Mesendoderm (in vitro differentiated cells): ENCODE measurements around the gene SLC39A3.
A peak's percentile ranks its signal among the peaks of the same experiment; 100 is the strongest.

Experiments used
- DNase-seq: peaks from one replicate; pipeline ENCODE4 v3.0.0; 2013
- H2AK5ac ChIP-seq: 2 replicates; pipeline ENCODE4 v1.6.1; 2013; ENCODE audit warnings: low read length, inconsistent platforms
- H2BK120ac ChIP-seq: 2 replicates; pipeline ENCODE4 v1.6.1; 2013; ENCODE audit warnings: low read depth, mild to moderate bottlenecking, low read length, moderate library complexity, mixed read lengths
- H2BK15ac ChIP-seq: replicated peaks from 2 replicates; pipeline ENCODE4 v1.6.1; 2013; ENCODE audit warnings: low read depth, mild to moderate bottlenecking, moderate library complexity
- H2BK5ac ChIP-seq: 2 replicates; pipeline ENCODE4 v1.6.1; 2013; ENCODE audit warnings: low read length, inconsistent platforms
- H3K18ac ChIP-seq: 2 replicates; pipeline ENCODE4 v1.6.1; 2013; ENCODE audit warnings: mild to moderate bottlenecking, low read length, mixed read lengths
- H3K23ac ChIP-seq: one replicate; pipeline ENCODE4 v1.6.1; 2013; ENCODE audit warnings: low read length
- H3K27ac ChIP-seq: 2 replicates; pipeline ENCODE4 v1.5.1; 2013; ENCODE audit warnings: low read depth, mild to moderate bottlenecking, inconsistent platforms, low read length, moderate library complexity
- H3K27me3 ChIP-seq: 2 replicates; pipeline ENCODE4 v1.6.1; 2013; ENCODE audit warnings: low read length, control low read depth, mild to moderate bottlenecking, inconsistent platforms; ENCODE audit not compliant: insufficient read depth, poor library complexity
- H3K36me3 ChIP-seq: 2 replicates; pipeline ENCODE4 v1.6.1; 2013; ENCODE audit warnings: low read length, inconsistent platforms; ENCODE audit not compliant: control insufficient read depth, insufficient read depth
- H3K4ac ChIP-seq: one replicate; pipeline ENCODE4 v1.6.1; 2013; ENCODE audit warnings: low read depth, mild to moderate bottlenecking, low read length, moderate library complexity
- H3K4me1 ChIP-seq: 2 replicates; pipeline ENCODE4 v1.6.1; 2013; ENCODE audit warnings: low read depth, low read length, inconsistent platforms; ENCODE audit not compliant: control insufficient read depth
- H3K4me2 ChIP-seq: 2 replicates; pipeline ENCODE4 v1.6.1; 2013; ENCODE audit warnings: low read length
- H3K4me3 ChIP-seq: 2 replicates; pipeline ENCODE4 v1.5.1; 2013; ENCODE audit warnings: mild to moderate bottlenecking, low read length
- H3K56ac ChIP-seq: one replicate; pipeline ENCODE4 v1.6.1; 2013; ENCODE audit warnings: low read length
- H3K79me1 ChIP-seq: 2 replicates; pipeline ENCODE4 v1.6.1; 2013; ENCODE audit warnings: low read length, inconsistent platforms
- H3K79me2 ChIP-seq: 2 replicates; pipeline ENCODE4 v1.6.1; 2013; ENCODE audit warnings: mild to moderate bottlenecking, low read length; ENCODE audit not compliant: control insufficient read depth, insufficient read depth
- H3K9ac ChIP-seq: 2 replicates; pipeline ENCODE4 v1.6.1; 2013; ENCODE audit warnings: low read length, inconsistent platforms
- H4K5ac ChIP-seq: one replicate; pipeline ENCODE4 v1.6.1; 2013; ENCODE audit warnings: low read length
- H4K8ac ChIP-seq: one replicate; pipeline ENCODE4 v1.6.1; 2013; ENCODE audit warnings: low read depth, mild to moderate bottlenecking, control low read depth, low read length, moderate library complexity
- WGBS: extraction: QIAGEN DNeasy Blood & Tissue Kit; methylation state at CpG from one replicate; pipeline ENCODE4 v1.1.7; 2013; ENCODE audit warnings: low lambda C conversion rate, missing lambda C conversion rate; ENCODE audit not compliant: insufficient coverage; ENCODE audit errors: extremely low coverage; 5-methylcytosine and 5-hydroxymethylcytosine counted together

SLC39A3 gene

DNA sequence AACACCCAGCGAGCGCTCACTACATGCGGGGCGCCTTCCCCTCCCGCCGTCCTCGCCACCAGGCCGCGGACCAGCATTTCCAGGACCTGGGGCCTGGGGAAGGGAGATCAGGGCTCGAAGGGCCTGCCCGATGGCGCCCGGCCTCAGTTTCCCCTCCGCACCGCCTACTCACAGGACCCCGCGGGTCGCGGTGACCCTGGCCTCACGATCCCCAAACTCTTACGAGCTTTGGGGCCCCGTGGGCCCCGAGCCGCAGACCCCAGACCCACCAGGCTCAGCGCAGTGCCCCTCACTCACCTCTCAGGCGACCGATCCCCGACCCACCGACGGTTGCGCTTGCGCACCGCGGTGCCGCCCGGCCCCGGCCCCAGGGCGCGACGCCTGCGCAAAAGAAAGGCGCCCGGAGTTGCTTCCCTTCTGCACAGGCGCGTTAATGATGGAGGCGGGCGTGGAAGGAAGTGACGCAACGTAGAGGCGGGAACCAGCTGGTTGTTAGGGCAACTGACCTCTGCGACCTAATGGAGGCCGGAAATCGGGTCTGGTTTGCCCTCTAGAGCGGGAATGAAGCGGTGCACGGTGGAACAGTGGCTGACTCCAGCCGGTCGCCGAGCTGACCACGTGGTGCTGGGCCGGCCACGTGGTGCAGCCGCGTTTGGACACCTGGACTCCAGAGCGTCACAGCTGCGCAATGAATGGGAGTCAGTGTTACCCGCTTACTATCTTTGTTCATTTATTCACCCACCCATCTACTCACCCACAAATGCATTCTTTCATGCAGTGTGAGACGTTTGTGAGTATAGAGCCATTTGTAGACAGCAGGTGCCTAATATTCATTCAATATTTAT lies 43.3 kb upstream of the SLC39A3 start, which contains the start of gene SGTA:
TSS of gene SGTA (minus strand) at position 338 of the 845 bp plus-strand sequence. CDS start 14,205 bp downstream, outside the sequence.
- H3K56ac ChIP-seq: peak within 1 kb of the TSS; percentile 94
- H3K23ac ChIP-seq: no peak within 1 kb of the TSS
- peak within 1 kb of the TSS; percentile 72 for H3K4ac ChIP-seq
- H2AK5ac ChIP-seq: no peak within 1 kb of the TSS
- DNase-seq: peak; percentile 100
- H3K27me3 ChIP-seq: no peaks in the 10 kb centered on the region
- H3K4me1 ChIP-seq: peaks cover 2% of the 10 kb centered on the region
- H2BK120ac ChIP-seq: no peak within 1 kb of the TSS
- peaks cover 9% of the 10 kb centered on the region for H3K79me1 ChIP-seq
- no peak within 1 kb of the TSS for H4K8ac ChIP-seq
- H4K5ac ChIP-seq: peak within 1 kb of the TSS; percentile 8
- H2BK5ac ChIP-seq: no peak within 1 kb of the TSS
- no peaks in the 10 kb centered on the region for H3K36me3 ChIP-seq
- H3K79me2 ChIP-seq: peaks cover 72% of the 10 kb centered on the region
- H3K27ac ChIP-seq: no peak within 1 kb of the TSS
- H3K18ac ChIP-seq: peak within 1 kb of the TSS; percentile 77
- no peak within 1 kb of the TSS for H2BK15ac ChIP-seq
- peak within 1 kb of the TSS; percentile 86 for H3K4me3 ChIP-seq
- peak within 1 kb of the TSS; percentile 84 for H3K9ac ChIP-seq
- peak within 1 kb of the TSS; percentile 64 for H3K4me2 ChIP-seq
- no CpG with 5 or more reads among the region's 68 CpGs for WGBS

GRCh38 chr19:2782329-2782935 lies 42.6 kb upstream of the SLC39A3 start:
- Histone ChIP-seq H3K18ac (peak overlapping the region; percentile 77), H3K27me3 (no peaks in the 10 kb centered on the region), H3K36me3 (no peaks in the 10 kb centered on the region), H4K8ac (no peak overlapping the region), H3K4me1 (peaks cover 2% of the 10 kb centered on the region), H3K56ac (peak overlapping the region; percentile 94), H3K4me2 (peak overlapping the region; percentile 64), H3K79me1 (peaks cover 7% of the 10 kb centered on the region), H2BK5ac (no peak overlapping the region), H3K9ac (peak overlapping the region; percentile 84), H2BK120ac (no peak overlapping the region), H4K5ac (no peak overlapping the region), H2BK15ac (no peak overlapping the region), H3K79me2 (peaks cover 72% of the 10 kb centered on the region), H3K23ac (no peak overlapping the region), H3K4me3 (peak overlapping the region; percentile 86), H2AK5ac (no peak overlapping the region), H3K27ac (no peak overlapping the region), H3K4ac (peak overlapping the region; percentile 72)
- DNase-seq: peak; percentile 14
- no CpG with 5 or more reads among the region's 24 CpGs for WGBS

DNA sequence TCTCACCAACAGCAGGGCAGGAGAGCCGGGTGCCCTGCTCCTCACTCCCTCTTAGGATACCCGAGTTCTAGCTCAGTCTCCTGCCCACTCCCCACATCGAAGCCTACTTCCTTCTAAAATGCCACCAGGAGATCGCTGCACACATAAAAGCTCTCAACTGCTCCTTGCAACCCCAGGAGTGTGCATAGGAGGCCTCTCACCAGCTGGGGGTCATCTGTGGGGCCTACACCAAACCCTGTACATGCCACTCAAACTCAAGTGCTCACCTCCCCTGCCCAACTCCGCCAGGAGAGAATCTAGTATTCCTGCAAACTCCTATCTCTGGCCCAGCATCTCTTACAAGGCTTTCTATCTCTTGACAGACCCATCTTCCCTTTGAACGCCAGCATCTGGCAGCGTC lies 40.5 kb upstream of the SLC39A3 start:
- Histone ChIP-seq H2AK5ac (no peak overlapping the region), H3K4me2 (no peak overlapping the region), H3K56ac (no peak overlapping the region), H2BK15ac (no peak overlapping the region), H3K27me3 (no peaks in the 10 kb centered on the region), H3K4me1 (peaks cover 2% of the 10 kb centered on the region), H3K79me2 (peaks cover 77% of the 10 kb centered on the region), H3K79me1 (peaks cover 5% of the 10 kb centered on the region), H4K5ac (no peak overlapping the region), H3K18ac (no peak overlapping the region), H2BK120ac (no peak overlapping the region), H2BK5ac (no peak overlapping the region), H3K23ac (no peak overlapping the region), H3K27ac (no peak overlapping the region), H3K4ac (no peak overlapping the region), H3K9ac (no peak overlapping the region), H4K8ac (no peak overlapping the region), H3K36me3 (peaks cover 1% of the 10 kb centered on the region), H3K4me3 (no peak overlapping the region)
- no CpG with 5 or more reads among the region's 7 CpGs for WGBS
- DNase-seq: no peak

DNA sequence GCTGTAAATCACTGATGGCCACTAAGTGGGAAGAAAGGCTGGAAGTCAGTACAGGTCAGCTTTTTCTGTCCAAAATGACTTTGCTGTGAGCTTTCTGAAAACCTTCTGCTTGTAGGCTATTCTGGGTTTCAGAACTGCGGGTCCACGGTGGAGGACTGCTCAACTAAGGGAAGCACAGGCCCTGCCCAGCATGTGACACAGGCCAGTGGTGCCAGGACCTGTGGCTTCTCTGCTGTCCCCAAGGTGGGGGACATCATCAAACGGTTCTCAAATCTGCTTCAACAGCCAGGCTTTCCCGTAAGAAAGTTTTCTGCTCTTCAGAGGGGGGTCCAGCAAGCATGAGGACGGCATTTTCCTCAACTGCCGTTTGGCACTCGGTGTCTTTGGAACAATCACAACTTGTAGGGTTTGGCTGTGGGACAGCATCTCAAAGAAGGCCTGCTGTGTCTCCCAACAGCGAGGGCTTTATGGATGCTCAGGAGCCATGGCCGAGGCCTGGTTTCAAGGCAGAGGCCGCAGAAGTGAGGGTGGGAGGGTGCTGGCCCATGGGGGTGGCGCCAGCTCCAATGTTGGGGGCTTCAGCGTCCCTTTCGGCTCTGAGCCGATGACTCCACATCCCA lies 39.4 kb upstream of the SLC39A3 start:
- Histone ChIP-seq H3K56ac (no peak overlapping the region), H2AK5ac (no peak overlapping the region), H4K8ac (no peak overlapping the region), H3K36me3 (peaks cover 1% of the 10 kb centered on the region), H3K27ac (no peak overlapping the region), H3K23ac (no peak overlapping the region), H3K4me3 (no peak overlapping the region), H3K4me1 (peaks cover 2% of the 10 kb centered on the region), H3K4me2 (no peak overlapping the region), H3K9ac (no peak overlapping the region), H4K5ac (no peak overlapping the region), H2BK5ac (no peak overlapping the region), H3K4ac (no peak overlapping the region), H3K79me2 (peaks cover 88% of the 10 kb centered on the region), H2BK120ac (no peak overlapping the region), H3K79me1 (peaks cover 11% of the 10 kb centered on the region), H3K27me3 (no peaks in the 10 kb centered on the region), H2BK15ac (no peak overlapping the region), H3K18ac (no peak overlapping the region)
- WGBS: no CpG with 5 or more reads among the region's 14 CpGs
- DNase-seq: no peak

DNA sequence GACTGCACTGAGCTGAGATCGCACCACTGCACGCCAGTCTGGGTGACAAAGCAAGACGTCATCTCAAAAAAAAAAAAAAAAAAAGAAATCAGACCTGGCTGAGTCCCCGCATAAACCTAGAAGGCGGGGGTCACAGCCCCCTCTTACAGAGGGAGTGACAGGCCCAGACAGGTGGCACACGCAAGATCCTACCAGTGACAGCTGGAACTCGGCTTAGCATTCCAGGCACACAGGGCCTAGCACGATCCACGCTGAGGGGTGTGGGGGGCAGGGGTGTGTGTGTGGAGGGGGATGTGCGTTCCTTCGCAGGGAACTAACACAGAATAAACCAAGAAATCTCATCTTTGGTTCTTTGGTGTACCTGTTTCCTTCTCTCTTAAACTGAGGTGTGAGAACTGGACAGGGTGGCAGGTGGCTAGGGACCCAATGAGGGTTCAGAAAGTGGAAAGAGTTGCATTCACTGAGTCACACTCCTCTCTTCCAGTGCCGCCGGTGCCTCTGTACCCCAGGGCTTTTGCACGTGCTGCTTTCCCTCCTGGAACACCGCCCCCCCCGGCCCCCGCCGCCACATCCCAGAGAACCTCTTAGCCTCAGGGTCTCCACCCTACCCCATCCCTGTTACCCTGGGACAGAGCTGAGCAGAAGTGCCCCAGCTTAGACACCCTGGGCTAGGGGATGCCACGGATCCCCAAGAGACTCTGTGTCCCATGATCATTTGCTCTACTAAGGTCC lies 38.3 kb upstream of the SLC39A3 start:
- no peak overlapping the region for H2AK5ac ChIP-seq
- no peak for DNase-seq
- H3K4me3 ChIP-seq: no peak overlapping the region
- H3K36me3 ChIP-seq: peaks cover 1% of the 10 kb centered on the region
- no peak overlapping the region for H3K4me2 ChIP-seq
- H3K23ac ChIP-seq: no peak overlapping the region
- no peak overlapping the region for H3K4ac ChIP-seq
- H4K5ac ChIP-seq: no peak overlapping the region
- no peak overlapping the region for H2BK5ac ChIP-seq
- no peak overlapping the region for H2BK15ac ChIP-seq
- peaks cover 13% of the 10 kb centered on the region for H3K79me1 ChIP-seq
- peaks cover 2% of the 10 kb centered on the region for H3K4me1 ChIP-seq
- no peak overlapping the region for H3K9ac ChIP-seq
- no peak overlapping the region for H2BK120ac ChIP-seq
- no CpG with 5 or more reads among the region's 19 CpGs for WGBS
- H3K18ac ChIP-seq: no peak overlapping the region
- no peaks in the 10 kb centered on the region for H3K27me3 ChIP-seq
- H4K8ac ChIP-seq: no peak overlapping the region
- H3K56ac ChIP-seq: no peak overlapping the region
- no peak overlapping the region for H3K27ac ChIP-seq
- peaks cover 93% of the 10 kb centered on the region for H3K79me2 ChIP-seq
